GM19035 (cell line): ENCODE results near the gene PSKH1.
"Not testable (repeated sequence)": the region's sequence is repeated elsewhere in the genome, so short reads cannot be mapped to it uniquely, and the experiment has no call there.

Source experiments
- ATAC-seq: cut with Tn5 transposase; IDR thresholded peaks from one replicate; pipeline ENCODE4 v1.9.1; 2021; ENCODE audit not compliant: unreplicated experiment

Gene PSKH1

GRCh38 chr16:67923414-67924116 lies 30.5 kb downstream of the PSKH1 start:
- no peak for ATAC-seq

- ATAC-seq = no peak
Measured at GRCh38 chr16:67924140-67924906, 31.3 kb downstream of the PSKH1 start.

GRCh38 chr16:67926181-67926750 lies 33.2 kb downstream of the PSKH1 start:
- ATAC-seq = no peak

GRCh38 chr16:67927131-67927941 lies 34.3 kb downstream of the PSKH1 start:
- ATAC-seq = no peak

- ATAC-seq = no peak
Measured at GRCh38 chr16:67928147-67928546, 35.1 kb downstream of the PSKH1 start.

GRCh38 chr16:67928561-67929364 lies 35.7 kb downstream of the PSKH1 start:
- ATAC-seq = no peak

- no peak for ATAC-seq
Measured at GRCh38 chr16:67930191-67930590, 37.1 kb downstream of the PSKH1 start.

- no peak for ATAC-seq
Measured at GRCh38 chr16:67930678-67931211, 37.7 kb downstream of the PSKH1 start.

- ATAC-seq = no peak
Measured at GRCh38 chr16:67931712-67932461, 38.8 kb downstream of the PSKH1 start, which contains the start of gene CTRL. TSS of gene CTRL (minus strand) at chr16:67931862. CDS start at chr16:67931852, 10 bp downstream.

GRCh38 chr16:67932462-67932840 lies 39.4 kb downstream of the PSKH1 start:
- no peak for ATAC-seq

GRCh38 chr16:67933805-67934204 lies 40.8 kb downstream of the PSKH1 start:
- no peak for ATAC-seq

GRCh38 chr16:67934306-67935100 lies 41.4 kb downstream of the PSKH1 start:
- no peak for ATAC-seq

GRCh38 chr16:67935101-67935401 lies 42.0 kb downstream of the PSKH1 start:
- no peak for ATAC-seq

- ATAC-seq = peak; percentile 88
Measured at GRCh38 chr16:67935402-67936123, 42.5 kb downstream of the PSKH1 start.

- ATAC-seq = peak; percentile 3
Measured at GRCh38 chr16:67936124-67936879, 43.2 kb downstream of the PSKH1 start, which contains the start of gene PSMB10. TSS of gene PSMB10 (minus strand) at chr16:67936850. CDS start at chr16:67936749, 101 bp downstream.

- ATAC-seq = peak; percentile 53
Measured at GRCh38 chr16:67936880-67937605, 44.0 kb downstream of the PSKH1 start.

- not testable (repeated sequence) for ATAC-seq
Measured at GRCh38 chr16:67937713-67938112, 44.7 kb downstream of the PSKH1 start.
